AG04450 (cell line): ENCODE results near the gene MACF1. TPM values are rescaled to one million over a fixed set of nuclear protein-coding genes. Genes with fewer than 3 reads are reported as not detected.

Experiments used
- CTCF ChIA-PET: fragments of 300-600, 350-600 bp; formaldehyde crosslinking; extraction: SDS; loops from one replicate; lab custom pipeline; 2022; ENCODE audit warnings: antibody characterized with exemption, inconsistent platforms; lab: Charles Lee
- POLR2A ChIA-PET: fragments of 350-600 bp; formaldehyde crosslinking; extraction: SDS; loops from one replicate; lab custom pipeline; 2021; ENCODE audit warnings: antibody characterized with exemption, inconsistent platforms; lab: Yijun Ruan, JAX
- DNase-seq: peaks from one replicate; pipeline ENCODE4 v3.0.0-alpha.2; 2011; ENCODE audit warnings: low read depth, low spot score
- H3K27ac ChIP-seq: one replicate; pipeline ENCODE4 v1.5.1; 2012; ENCODE audit warnings: low read depth, low read length, control low read depth
- H3K27me3 ChIP-seq: one replicate; pipeline ENCODE4 v1.6.0; 2012; ENCODE audit warnings: low read length; ENCODE audit not compliant: control insufficient read depth, insufficient read depth
- H3K4me3 ChIP-seq: 2 replicates; pipeline ENCODE4 v1.5.1; 2011; ENCODE audit warnings: mild to moderate bottlenecking, low read depth, low read length, control low read depth
- H3K9me3 ChIP-seq: 2 replicates; pipeline ENCODE4 v1.5.1; 2012; ENCODE audit warnings: low read length; ENCODE audit not compliant: control insufficient read depth, insufficient read depth
- polyA plus RNA-seq: library from polyadenylated mRNA; depleted of rRNA; stranded (reverse); fragments of >200 nt; gene quantifications from 2 replicates; pipeline ENCODE4 v1.2.3, GENCODE V29; 2011
- TF ChIP-seq, protein P1 (sequence below): IDR thresholded peaks from 2 replicates; pipeline ENCODE4 v1.5.1; 2011; ENCODE audit warnings: low read depth, low read length, control low read depth, inconsistent platforms

Gene MACF1
- polyA plus RNA-seq, 1 experiment: 118 TPM

- TF ChIP-seq, protein P1, sequence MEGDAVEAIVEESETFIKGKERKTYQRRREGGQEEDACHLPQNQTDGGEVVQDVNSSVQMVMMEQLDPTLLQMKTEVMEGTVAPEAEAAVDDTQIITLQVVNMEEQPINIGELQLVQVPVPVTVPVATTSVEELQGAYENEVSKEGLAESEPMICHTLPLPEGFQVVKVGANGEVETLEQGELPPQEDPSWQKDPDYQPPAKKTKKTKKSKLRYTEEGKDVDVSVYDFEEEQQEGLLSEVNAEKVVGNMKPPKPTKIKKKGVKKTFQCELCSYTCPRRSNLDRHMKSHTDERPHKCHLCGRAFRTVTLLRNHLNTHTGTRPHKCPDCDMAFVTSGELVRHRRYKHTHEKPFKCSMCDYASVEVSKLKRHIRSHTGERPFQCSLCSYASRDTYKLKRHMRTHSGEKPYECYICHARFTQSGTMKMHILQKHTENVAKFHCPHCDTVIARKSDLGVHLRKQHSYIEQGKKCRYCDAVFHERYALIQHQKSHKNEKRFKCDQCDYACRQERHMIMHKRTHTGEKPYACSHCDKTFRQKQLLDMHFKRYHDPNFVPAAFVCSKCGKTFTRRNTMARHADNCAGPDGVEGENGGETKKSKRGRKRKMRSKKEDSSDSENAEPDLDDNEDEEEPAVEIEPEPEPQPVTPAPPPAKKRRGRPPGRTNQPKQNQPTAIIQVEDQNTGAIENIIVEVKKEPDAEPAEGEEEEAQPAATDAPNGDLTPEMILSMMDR: no peak
- no peak overlapping the region for H3K27ac ChIP-seq
- DNase-seq: peak; percentile 50
- POLR2A ChIA-PET: interaction anchor here (0.6 kb wide), 1 partner anchor 279 kb away, joined by 3 read pairs; no protein-coding TSS in a partner anchor
- H3K9me3 ChIP-seq: no peaks in the 10 kb centered on the region
- no peaks in the 10 kb centered on the region for H3K27me3 ChIP-seq
- H3K4me3 ChIP-seq: no peak overlapping the region
- CTCF ChIA-PET: interaction anchor here (0.8 to 1.3 kb wide), 4 partner anchors 39 to 195 kb away, joined by 3 to 4 read pairs (median 3); no protein-coding TSS in a partner anchor
Measured at GRCh38 chr1:39297551-39297950, 93.1 kb downstream of the MACF1 start.

DNA sequence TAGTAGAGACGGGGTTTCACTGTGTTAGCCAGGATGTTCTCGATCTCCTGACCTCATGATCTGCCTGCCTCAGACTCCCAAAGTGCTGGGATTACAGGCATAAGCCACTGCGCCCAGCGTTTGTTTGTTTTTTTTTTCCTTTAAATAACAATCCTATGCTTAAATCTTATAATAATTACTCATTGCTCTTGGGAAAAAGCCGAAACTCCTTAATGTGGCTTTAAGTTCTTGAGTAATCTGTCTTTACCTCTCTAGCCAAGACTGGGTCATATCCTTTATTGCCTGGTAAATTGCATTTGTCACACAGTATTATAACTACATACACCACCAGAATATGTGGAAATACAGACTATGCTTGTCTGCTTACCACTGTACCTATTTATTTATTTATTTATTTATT lies 97.1 kb downstream of the MACF1 start:
- TF ChIP-seq, protein P1: no peak
- ChIA-PET POLR2A (no interaction called here), CTCF (no interaction called here)
- no peak for DNase-seq
- Histone ChIP-seq H3K27ac (no peak overlapping the region), H3K9me3 (no peaks in the 10 kb centered on the region), H3K4me3 (no peak overlapping the region), H3K27me3 (no peaks in the 10 kb centered on the region)

DNA sequence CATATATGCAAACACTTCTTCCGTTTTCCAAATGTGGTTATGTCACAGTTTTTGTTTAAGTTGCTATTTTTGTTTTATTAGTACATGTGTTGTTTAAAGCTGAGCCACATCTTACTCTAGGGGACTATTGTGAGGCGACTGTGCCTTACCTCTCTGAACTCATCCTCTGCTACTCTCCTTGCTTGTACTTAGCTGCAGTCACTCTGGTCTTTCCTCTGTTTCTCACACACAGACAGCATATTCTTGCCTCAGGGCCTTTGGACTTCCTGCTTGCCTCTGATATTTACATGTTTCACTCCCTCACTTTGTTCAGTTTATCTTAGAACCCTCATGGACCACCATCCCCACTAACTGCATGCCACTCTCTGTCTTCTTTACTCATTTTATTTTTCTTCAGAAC lies 101.1 kb downstream of the MACF1 start:
- DNase-seq: no peak
- no peak overlapping the region for H3K27ac ChIP-seq
- H3K27me3 ChIP-seq: no peaks in the 10 kb centered on the region
- H3K4me3 ChIP-seq: no peak overlapping the region
- POLR2A ChIA-PET: interaction anchor here (0.7 kb wide), 1 partner anchor 55 kb away, joined by 6 read pairs; no protein-coding TSS in a partner anchor
- TF ChIP-seq, protein P1: no peak
- no peaks in the 10 kb centered on the region for H3K9me3 ChIP-seq
- CTCF ChIA-PET: interaction anchor here (0.6 to 1.1 kb wide), 2 partner anchors 11 to 189 kb away, joined by 4 read pairs; no protein-coding TSS in a partner anchor

GRCh38 chr1:39310015-39310414 lies 105.5 kb downstream of the MACF1 start:
- Histone ChIP-seq H3K4me3 (no peak overlapping the region), H3K27ac (no peak overlapping the region), H3K9me3 (no peaks in the 10 kb centered on the region), H3K27me3 (no peaks in the 10 kb centered on the region)
- POLR2A ChIA-PET: no interaction called here
- no peak for DNase-seq
- TF ChIP-seq, protein P1: no peak
- CTCF ChIA-PET: interaction anchor here (1.2 to 2.6 kb wide), 2 partner anchors 211 to 296 kb away, joined by 3 to 9 read pairs; no protein-coding TSS in a partner anchor

- ChIA-PET CTCF (interaction anchor here (0.5 to 2.6 kb wide), 2 partner anchors 212 to 308 kb away, joined by 3 to 9 read pairs; no protein-coding TSS in a partner anchor), POLR2A (no interaction called here)
Measured at GRCh38 chr1:39310691-39311090, 106.2 kb downstream of the MACF1 start.

More at GRCh38 chr1:39310691-39311090, 106.2 kb downstream of the MACF1 start:
- Histone ChIP-seq H3K4me3 (no peak overlapping the region), H3K27ac (no peak overlapping the region), H3K27me3 (no peaks in the 10 kb centered on the region), H3K9me3 (no peaks in the 10 kb centered on the region)
- TF ChIP-seq, protein P1: no peak
- DNase-seq: no peak
